NT2/D1 (cell line): ENCODE data around the gene CAMK2B.

Source experiments
- SUZ12 ChIP-seq: IDR thresholded peaks from 2 replicates; pipeline ENCODE4 v1.6.1; 2011; ENCODE audit not compliant: insufficient read length, insufficient read depth; ENCODE audit errors: extremely low read depth
- ZNF274 ChIP-seq: IDR thresholded peaks from 2 replicates; pipeline ENCODE4 v1.6.1; 2011; ENCODE audit warnings: mild to moderate bottlenecking, low read depth, low read length

DNA sequence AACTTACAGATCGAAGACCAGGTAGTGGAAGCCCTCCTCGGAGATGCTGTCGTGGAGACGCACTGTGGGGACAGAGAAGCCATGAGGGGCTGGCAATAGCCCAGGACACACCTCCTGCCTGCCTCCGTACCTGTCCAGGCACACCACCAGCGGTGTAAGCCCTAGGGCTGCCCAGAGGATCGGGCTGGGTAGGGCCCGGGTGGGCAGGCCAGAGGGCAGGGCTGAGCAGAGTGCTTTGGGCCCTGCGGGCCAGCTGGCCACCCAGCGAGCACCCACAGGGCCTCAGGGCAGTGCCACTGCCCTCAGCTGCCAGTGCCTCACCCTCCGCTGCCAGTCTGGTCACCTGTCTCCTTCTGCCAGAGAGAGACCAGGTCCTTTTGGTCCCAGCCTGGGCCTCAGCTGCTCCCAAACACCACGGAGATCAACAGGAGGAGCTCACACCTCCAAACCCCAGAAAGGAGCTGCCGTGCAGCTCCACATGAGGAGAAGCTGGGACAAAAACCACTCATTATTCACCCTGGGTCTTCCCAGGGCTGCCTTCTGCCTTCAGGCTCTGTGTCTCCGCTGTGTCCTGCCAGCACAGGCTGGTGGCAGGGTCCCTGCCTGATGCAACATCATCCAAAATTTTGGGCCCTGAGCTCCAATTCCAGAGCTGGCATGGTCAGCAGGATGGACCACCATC, 66.4 kb downstream of the CAMK2B start:
- TF ChIP-seq ZNF274 (no peak), SUZ12 (no peak)
